Mesothelial cell of epicardium (in vitro differentiated cells): ENCODE data around the gene TMEM167B. TPM values are rescaled to one million over a fixed set of nuclear protein-coding genes. Genes with fewer than 3 reads are reported as not detected.

Source experiments
- DNase-seq, 2 experiments: peaks; one replicate each; pipeline ENCODE4 v3.0.0; 2021; ENCODE audit warnings: low spot score in 2 of 2; ENCODE audit not compliant: unreplicated experiment in 2 of 2
- H3K27ac Mint-ChIP-seq: 2 replicates; pipeline ENCODE4 v1.8.0; 2021; ENCODE audit warnings: mixed read lengths
- H3K27me3 Mint-ChIP-seq: 2 replicates; pipeline ENCODE4 v1.8.0; 2021; ENCODE audit warnings: low read depth, mixed read lengths
- H3K36me3 Mint-ChIP-seq: 2 replicates; pipeline ENCODE4 v1.8.0; 2021; ENCODE audit warnings: mixed read lengths
- H3K4me1 Mint-ChIP-seq: 2 replicates; pipeline ENCODE4 v1.8.0; 2021; ENCODE audit warnings: mixed read lengths
- H3K4me3 Mint-ChIP-seq: 2 replicates; pipeline ENCODE4 v1.8.0; 2021; ENCODE audit warnings: mild to moderate bottlenecking, moderate library complexity, mixed read lengths
- H3K9me3 Mint-ChIP-seq: 2 replicates; pipeline ENCODE4 v1.8.0; 2021; ENCODE audit warnings: mixed read lengths
- CTCF ChIP-seq: fragments of 200-600 bp; sonication (generic); IDR thresholded peaks from one replicate; pipeline ENCODE4 v1.5.0; 2021; ENCODE audit warnings: antibody characterized with exemption; ENCODE audit not compliant: unreplicated experiment
- total RNA-seq: library from RNA; stranded (reverse); gene quantifications from 3 replicates; pipeline ENCODE4 v1.2.1, GENCODE V29; 2021

The TMEM167B gene
- total RNA-seq, 1 donor from 2014 or later = 33.5 TPM

- peak overlapping the region; percentile 61 for H3K27ac Mint-ChIP-seq
- peaks cover 17% of the 10 kb centered on the region for H3K27me3 Mint-ChIP-seq
- peaks cover 3% of the 10 kb centered on the region for H3K4me1 Mint-ChIP-seq
- H3K9me3 Mint-ChIP-seq = no peaks in the 10 kb centered on the region
- no peak for DNase-seq
- peaks cover 3% of the 10 kb centered on the region for H3K36me3 Mint-ChIP-seq
- no peak for TF ChIP-seq CTCF
- no peak overlapping the region for H3K4me3 Mint-ChIP-seq
Observed at GRCh38 chr1:109104364-109105151, 14.0 kb downstream of the TMEM167B start.

GRCh38 chr1:109105881-109106280, 15.3 kb downstream of the TMEM167B start:
- no peak overlapping the region for H3K4me3 Mint-ChIP-seq
- no peaks in the 10 kb centered on the region for H3K9me3 Mint-ChIP-seq
- H3K27me3 Mint-ChIP-seq = peaks cover 30% of the 10 kb centered on the region
- peaks cover 3% of the 10 kb centered on the region for H3K36me3 Mint-ChIP-seq
- no peak overlapping the region for H3K27ac Mint-ChIP-seq
- no peak for TF ChIP-seq CTCF
- no peak for DNase-seq
- H3K4me1 Mint-ChIP-seq = peaks cover 3% of the 10 kb centered on the region

- Mint-ChIP-seq H3K27ac (no peak overlapping the region), H3K9me3 (no peaks in the 10 kb centered on the region), H3K4me1 (peaks cover 2% of the 10 kb centered on the region), H3K27me3 (peaks cover 49% of the 10 kb centered on the region), H3K4me3 (no peak overlapping the region), H3K36me3 (no peaks in the 10 kb centered on the region)
- DNase-seq = no peak
- TF ChIP-seq CTCF = no peak
Observed at GRCh38 chr1:109107785-109108184, 17.2 kb downstream of the TMEM167B start.

GRCh38 chr1:109109906-109110305, 19.3 kb downstream of the TMEM167B start:
- Mint-ChIP-seq H3K4me1 (peaks cover 13% of the 10 kb centered on the region), H3K27ac (no peak overlapping the region), H3K27me3 (peaks cover 70% of the 10 kb centered on the region), H3K4me3 (no peak overlapping the region), H3K9me3 (no peaks in the 10 kb centered on the region), H3K36me3 (no peaks in the 10 kb centered on the region)
- no peak for TF ChIP-seq CTCF
- no peak for DNase-seq

- Mint-ChIP-seq H3K27me3 (peaks cover 86% of the 10 kb centered on the region), H3K36me3 (no peaks in the 10 kb centered on the region), H3K27ac (no peak overlapping the region), H3K4me3 (no peak overlapping the region), H3K9me3 (no peaks in the 10 kb centered on the region), H3K4me1 (peaks cover 13% of the 10 kb centered on the region)
- TF ChIP-seq CTCF = no peak
- DNase-seq = no peak
Observed at GRCh38 chr1:109111386-109112055, 21.0 kb downstream of the TMEM167B start.
